ENCODE results near the gene SPRYD7.
"Not testable (repeated sequence)": the region's sequence is repeated elsewhere in the genome, so short reads cannot be mapped to it uniquely, and the experiment has no call there.

The SPRYD7 gene

GRCh38 chr13:49933511-49933910 is 2.6 kb downstream of the SPRYD7 start:
- DNase-seq (ENCODE audit: low read depth in 1 of 2, low spot score in 1 of 2): no peak

GRCh38 chr13:49932868-49933267 is 3.3 kb downstream of the SPRYD7 start:
- DNase-seq (ENCODE audit: low read depth in 1 of 2, low spot score in 1 of 2): no peak

GRCh38 chr13:49932066-49932465 is 4.1 kb downstream of the SPRYD7 start:
- no peak for DNase-seq (ENCODE audit: low read depth in 1 of 2, low spot score in 1 of 2)

- no peak for DNase-seq (ENCODE audit: low read depth in 1 of 2, low spot score in 1 of 2)
These were observed 8.4 kb downstream of the SPRYD7 start for GRCh38 chr13:49927755-49928154.

GRCh38 chr13:49925881-49926418 is 10.2 kb downstream of the SPRYD7 start:
- no peak for DNase-seq (ENCODE audit: low read depth in 1 of 2, low spot score in 1 of 2)

GRCh38 chr13:49922301-49922700 is 13.8 kb downstream of the SPRYD7 start:
- DNase-seq (ENCODE audit: low read depth in 1 of 2, low spot score in 1 of 2): no peak

- not testable (repeated sequence) for DNase-seq (ENCODE audit: low read depth in 1 of 2, low spot score in 1 of 2)
These were observed 15.2 kb downstream of the SPRYD7 start for GRCh38 chr13:49920969-49921368.

GRCh38 chr13:49918106-49918505 is 18.0 kb downstream of the SPRYD7 start:
- not testable (repeated sequence) for DNase-seq (ENCODE audit: low read depth in 1 of 2, low spot score in 1 of 2)

- DNase-seq (ENCODE audit: low read depth in 1 of 2, low spot score in 1 of 2): no peak
These were observed 21.2 kb downstream of the SPRYD7 start for GRCh38 chr13:49914947-49915346.

GRCh38 chr13:49908637-49909036 is 27.5 kb downstream of the SPRYD7 start:
- DNase-seq (ENCODE audit: low read depth in 1 of 2, low spot score in 1 of 2): no peak

- DNase-seq (ENCODE audit: low read depth in 1 of 2, low spot score in 1 of 2): no peak
These were observed 31.2 kb downstream of the SPRYD7 start for GRCh38 chr13:49904729-49905456.

GRCh38 chr13:49898792-49899191 is 37.3 kb downstream of the SPRYD7 start:
- no peak for DNase-seq (ENCODE audit: low read depth in 1 of 2, low spot score in 1 of 2)

- no peak for DNase-seq (ENCODE audit: low read depth in 1 of 2, low spot score in 1 of 2)
These were observed 38.4 kb downstream of the SPRYD7 start for GRCh38 chr13:49897713-49898112.

- DNase-seq (ENCODE audit: low read depth in 1 of 2, low spot score in 1 of 2): no peak
These were observed 40.3 kb downstream of the SPRYD7 start for GRCh38 chr13:49895826-49896225.

GRCh38 chr13:49893591-49893990 is 42.5 kb downstream of the SPRYD7 start:
- no peak for DNase-seq (ENCODE audit: low read depth in 1 of 2, low spot score in 1 of 2)

GRCh38 chr13:49890376-49890775 is 45.8 kb downstream of the SPRYD7 start:
- DNase-seq (ENCODE audit: low read depth in 1 of 2, low spot score in 1 of 2): no peak

- no peak for DNase-seq (ENCODE audit: low read depth in 1 of 2, low spot score in 1 of 2)
These were observed 57.5 kb downstream of the SPRYD7 start for GRCh38 chr13:49878682-49879081.

- DNase-seq (ENCODE audit: low read depth in 1 of 2, low spot score in 1 of 2): no peak
These were observed 58.4 kb downstream of the SPRYD7 start for GRCh38 chr13:49877629-49878218.

GRCh38 chr13:49874430-49874829 is 61.7 kb downstream of the SPRYD7 start:
- DNase-seq (ENCODE audit: low read depth in 1 of 2, low spot score in 1 of 2): no peak

- DNase-seq (ENCODE audit: low read depth in 1 of 2, low spot score in 1 of 2): no peak
These were observed 66.6 kb downstream of the SPRYD7 start for GRCh38 chr13:49869519-49869918.

- no peak for DNase-seq (ENCODE audit: low read depth in 1 of 2, low spot score in 1 of 2)
These were observed 68.3 kb downstream of the SPRYD7 start for GRCh38 chr13:49867834-49868233.

- DNase-seq (ENCODE audit: low read depth in 1 of 2, low spot score in 1 of 2): no peak
These were observed 70.9 kb downstream of the SPRYD7 start for GRCh38 chr13:49865218-49865617.

GRCh38 chr13:49864509-49864908 is 71.6 kb downstream of the SPRYD7 start:
- no peak for DNase-seq (ENCODE audit: low read depth in 1 of 2, low spot score in 1 of 2)

Data from activated T-helper 1 cell treated with anti-CD3 and anti-CD28 coated beads, Interleukin-2, amount 50 U/mL, for 16 hours (primary cell).